ENCODE data around the gene FBXO34.

DNA sequence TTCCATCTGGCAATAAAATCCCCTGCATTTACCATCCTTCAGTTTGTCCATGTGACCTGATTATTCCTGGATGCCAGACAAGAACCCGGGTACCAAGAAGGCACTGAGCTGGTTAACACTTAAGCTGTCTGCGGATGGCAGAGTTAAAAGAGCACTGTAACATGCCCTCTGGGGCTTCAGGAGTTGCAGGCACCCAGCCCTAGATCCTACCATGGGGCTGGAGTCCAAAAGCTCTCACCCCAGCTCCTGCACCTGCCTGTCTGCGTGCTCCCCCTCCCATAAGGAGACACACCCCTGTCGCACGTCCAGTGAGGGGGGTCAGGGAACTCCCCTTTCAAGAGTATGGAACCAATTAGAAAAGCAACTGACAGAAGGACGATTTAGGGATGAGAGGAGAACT is 14.6 kb upstream of the FBXO34 start:
- TF ChIP-seq, protein P1, sequence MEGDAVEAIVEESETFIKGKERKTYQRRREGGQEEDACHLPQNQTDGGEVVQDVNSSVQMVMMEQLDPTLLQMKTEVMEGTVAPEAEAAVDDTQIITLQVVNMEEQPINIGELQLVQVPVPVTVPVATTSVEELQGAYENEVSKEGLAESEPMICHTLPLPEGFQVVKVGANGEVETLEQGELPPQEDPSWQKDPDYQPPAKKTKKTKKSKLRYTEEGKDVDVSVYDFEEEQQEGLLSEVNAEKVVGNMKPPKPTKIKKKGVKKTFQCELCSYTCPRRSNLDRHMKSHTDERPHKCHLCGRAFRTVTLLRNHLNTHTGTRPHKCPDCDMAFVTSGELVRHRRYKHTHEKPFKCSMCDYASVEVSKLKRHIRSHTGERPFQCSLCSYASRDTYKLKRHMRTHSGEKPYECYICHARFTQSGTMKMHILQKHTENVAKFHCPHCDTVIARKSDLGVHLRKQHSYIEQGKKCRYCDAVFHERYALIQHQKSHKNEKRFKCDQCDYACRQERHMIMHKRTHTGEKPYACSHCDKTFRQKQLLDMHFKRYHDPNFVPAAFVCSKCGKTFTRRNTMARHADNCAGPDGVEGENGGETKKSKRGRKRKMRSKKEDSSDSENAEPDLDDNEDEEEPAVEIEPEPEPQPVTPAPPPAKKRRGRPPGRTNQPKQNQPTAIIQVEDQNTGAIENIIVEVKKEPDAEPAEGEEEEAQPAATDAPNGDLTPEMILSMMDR (IDR thresholded peaks at IDR 0.05; ENCODE audit: insufficient read depth, low read length, poor library complexity, severe bottlenecking) = no peak
- no peak for TF ChIP-seq EZH2phosphoT487 (conservative IDR thresholded peaks at IDR 0.05; ENCODE audit: low read length)
